CD4-positive, alpha-beta memory T cell (primary cell): ENCODE measurements around the gene ZBTB4. TPM values are rescaled to one million over a fixed set of nuclear protein-coding genes. Genes with fewer than 3 reads are reported as not detected.
"Not testable (repeated sequence)": the region's sequence is repeated elsewhere in the genome, so short reads cannot be mapped to it uniquely, and the experiment has no call there.

ENCODE experiments used
- CTCF ChIA-PET: fragments of 350-600 bp; sonication (Branson Sonifier 250); formaldehyde crosslinking; loops from one replicate; lab custom pipeline; 2021; ENCODE audit warnings: inconsistent platforms; ENCODE audit not compliant: partially characterized antibody; lab: Charles Lee
- POLR2A ChIA-PET: fragments of 350-600 bp; sonication (Branson Sonifier 250); formaldehyde crosslinking; loops from one replicate; lab custom pipeline; 2021; ENCODE audit not compliant: partially characterized antibody; lab: Charles Lee
- DNase-seq, 5 donors: peaks; one replicate each; pipeline versions ENCODE4 v3.0.0 to v3.0.0-alpha.2; 2020 to 2022; ENCODE audit warnings: mixed read lengths in 1 of 5
- H3K27ac ChIP-seq: one replicate; pipeline ENCODE4 v1.7.0; 2013; ENCODE audit warnings: low read depth, low read length
- H3K27me3 ChIP-seq: 2 replicates; pipeline ENCODE4 v1.7.0; 2013; ENCODE audit warnings: mild to moderate bottlenecking, low read length, moderate library complexity; ENCODE audit not compliant: insufficient read depth
- H3K36me3 ChIP-seq: 2 replicates; pipeline ENCODE4 v1.7.0; 2013; ENCODE audit warnings: mild to moderate bottlenecking, low read length, moderate library complexity; ENCODE audit not compliant: insufficient read depth
- H3K4me1 ChIP-seq: 2 replicates; pipeline ENCODE4 v1.7.0; 2013; ENCODE audit warnings: mild to moderate bottlenecking, low read length, moderate library complexity; ENCODE audit not compliant: insufficient read depth
- H3K4me3 ChIP-seq, 2 donors: one replicate each; pipeline ENCODE4 v1.7.0; 2013; ENCODE audit warnings: low read length in 2 of 2, mild to moderate bottlenecking in 1 of 2
- H3K9me3 ChIP-seq, 2 donors: one replicate each; pipeline ENCODE4 v1.7.0; 2013; ENCODE audit warnings: low read length in 2 of 2, control low read depth in 1 of 2; ENCODE audit not compliant: control insufficient read depth in 1 of 2
- H3K27ac Mint-ChIP-seq, 7 donors: one replicate each; pipeline ENCODE4 v1.8.0; 2020 to 2021; ENCODE audit warnings: mixed read lengths in 7 of 7, mild to moderate bottlenecking in 6 of 7, inconsistent platforms in 3 of 7, moderate library complexity in 3 of 7
- H3K27me3 Mint-ChIP-seq, 2 donors: one replicate each; pipeline ENCODE4 v1.8.0; 2020 to 2021; ENCODE audit warnings: mixed read lengths in 2 of 2
- H3K36me3 Mint-ChIP-seq, 2 donors: one replicate each; pipeline ENCODE4 v1.8.0; 2020 to 2021; ENCODE audit warnings: mixed read lengths in 2 of 2, inconsistent platforms in 1 of 2, mild to moderate bottlenecking in 1 of 2
- H3K4me1 Mint-ChIP-seq, 4 donors: one replicate each; pipeline ENCODE4 v1.8.0; 2020 to 2021; ENCODE audit warnings: mixed read lengths in 4 of 4, mild to moderate bottlenecking in 1 of 4
- H3K4me3 Mint-ChIP-seq, 8 donors: one replicate each; pipeline ENCODE4 v1.8.0; 2020 to 2021; ENCODE audit warnings: mixed read lengths in 8 of 8, mild to moderate bottlenecking in 7 of 8, moderate library complexity in 6 of 8, inconsistent platforms in 3 of 8
- H3K9me3 Mint-ChIP-seq, 8 donors: one replicate each; pipeline ENCODE4 v1.8.0; 2020 to 2021; ENCODE audit warnings: mixed read lengths in 8 of 8, mild to moderate bottlenecking in 5 of 8, inconsistent platforms in 3 of 8, moderate library complexity in 1 of 8
- intact Hi-C: fragments of 100-400 bp; cut with micrococcal nuclease; formaldehyde crosslinking; loops from one replicate; pipeline ENCODE4 v1.15.1; 2023
- polyA plus RNA-seq, 2 donors: library from polyadenylated mRNA; unstranded; fragments of 300-500 nt; fragmentation: Illumina TruSeq; gene quantifications; one replicate each; pipeline ENCODE4 v1.2.3, GENCODE V29; 2021
- total RNA-seq, 2 experiments: library from RNA; stranded (reverse); gene quantifications; one replicate each; pipeline ENCODE4 v1.2.3, GENCODE V29; 2021

ZBTB4 gene
- total and polyA plus RNA-seq, 4 experiments from 2014 or later: 4.6 to 75.7 (median 48.2) TPM

DNA sequence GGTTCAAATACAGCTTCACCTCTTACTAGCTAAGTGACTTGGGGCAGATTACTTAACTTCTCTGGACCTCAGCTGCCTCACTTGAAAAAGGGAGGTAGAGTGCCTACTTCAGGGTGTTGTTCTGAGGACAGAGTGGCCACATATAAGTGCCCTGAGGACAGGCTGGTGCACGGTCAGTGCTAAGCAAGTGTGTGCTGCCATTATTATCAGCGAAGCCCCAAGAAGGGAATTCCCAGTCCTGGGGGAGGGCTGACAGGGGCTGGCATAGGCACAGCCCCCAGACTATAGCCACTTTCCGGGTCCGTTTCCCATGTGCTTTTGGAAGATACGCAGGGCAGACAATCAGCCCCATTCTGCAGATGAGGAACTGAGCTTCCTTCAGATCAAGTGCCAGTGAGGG, 2.5 kb downstream of the ZBTB4 start:
- H3K9me3 Mint-ChIP-seq: no peaks in the 10 kb centered on the region
- H3K27ac Mint-ChIP-seq: peak overlapping the region; percentile 10 to 97 (median 92)
- Histone ChIP-seq H3K4me1 (peaks cover 54% of the 10 kb centered on the region), H3K27me3 (no peaks in the 10 kb centered on the region), H3K36me3 (no peaks in the 10 kb centered on the region), H3K27ac (no peak overlapping the region), H3K9me3 (no peaks in the 10 kb centered on the region), H3K4me3 (no peak overlapping the region)
- DNase-seq: no peak
- peak overlapping the region in 4 of 8 donors; percentile 18 to 96 (median 94) for H3K4me3 Mint-ChIP-seq
- ChIA-PET CTCF (interaction anchor here (0.6 to 4.2 kb wide), 5 partner anchors 22 to 204 kb away, joined by 3 to 28 read pairs (median 6); partner anchors contain the start of gene TMEM102), POLR2A (interaction anchor here (0.7 to 13.8 kb wide), 11 partner anchors 8 to 210 kb away, joined by 3 to 398 read pairs (median 4); partner anchors contain the start of genes FGF11, POLR2A and TMEM102)
- intact Hi-C loops: no loop called here
- peaks cover 0 to 19% of the 10 kb centered on the region in 2 donors for H3K36me3 Mint-ChIP-seq
- H3K27me3 Mint-ChIP-seq: no peaks in the 10 kb centered on the region
- peaks cover 37 to 76% (median 53%) of the 10 kb centered on the region in 4 donors for H3K4me1 Mint-ChIP-seq

DNA sequence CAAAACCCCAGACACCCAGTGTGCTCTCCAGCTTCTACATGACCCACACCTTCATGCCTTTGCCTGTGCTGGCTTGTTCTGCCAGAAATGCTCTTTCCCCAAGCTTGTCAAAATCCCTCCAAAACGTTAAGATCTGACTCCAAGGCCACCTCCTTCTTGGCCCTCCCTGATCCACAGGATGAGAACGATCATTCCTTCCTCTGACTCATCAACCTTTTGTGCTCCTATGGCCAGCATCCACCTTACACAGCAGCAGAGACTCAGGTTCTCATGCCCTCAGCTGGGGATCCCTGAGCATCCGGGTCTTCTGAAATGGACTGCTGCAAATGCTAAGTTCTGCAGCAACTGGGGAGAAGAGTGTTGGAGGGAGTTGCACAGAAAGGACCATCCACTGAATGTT, 2.9 kb downstream of the ZBTB4 start:
- Mint-ChIP-seq H3K36me3 (peaks cover 0 to 19% of the 10 kb centered on the region in 2 donors), H3K4me1 (peaks cover 39 to 76% (median 55%) of the 10 kb centered on the region in 4 donors), H3K9me3 (no peaks in the 10 kb centered on the region), H3K4me3 (peak overlapping the region in 7 of 8 donors; percentile 2 to 96 (median 57)), H3K27ac (peak overlapping the region; percentile 36 to 92 (median 76)), H3K27me3 (no peaks in the 10 kb centered on the region)
- H3K27ac ChIP-seq: no peak overlapping the region
- H3K27me3 ChIP-seq: no peaks in the 10 kb centered on the region
- peaks cover 59% of the 10 kb centered on the region for H3K4me1 ChIP-seq
- DNase-seq: no peak
- intact Hi-C loops: no loop called here
- H3K9me3 ChIP-seq: no peaks in the 10 kb centered on the region
- no peak overlapping the region for H3K4me3 ChIP-seq
- ChIA-PET CTCF (interaction anchor here (0.6 to 4.2 kb wide), 10 partner anchors 9 to 203 kb away, joined by 3 to 28 read pairs (median 3); partner anchors contain the start of gene TMEM102), POLR2A (interaction anchor here (0.6 to 13.8 kb wide), 11 partner anchors 9 to 745 kb away, joined by 3 to 398 read pairs (median 4); partner anchors contain the start of genes FGF11, POLR2A and TMEM102)
- H3K36me3 ChIP-seq: no peaks in the 10 kb centered on the region

DNA sequence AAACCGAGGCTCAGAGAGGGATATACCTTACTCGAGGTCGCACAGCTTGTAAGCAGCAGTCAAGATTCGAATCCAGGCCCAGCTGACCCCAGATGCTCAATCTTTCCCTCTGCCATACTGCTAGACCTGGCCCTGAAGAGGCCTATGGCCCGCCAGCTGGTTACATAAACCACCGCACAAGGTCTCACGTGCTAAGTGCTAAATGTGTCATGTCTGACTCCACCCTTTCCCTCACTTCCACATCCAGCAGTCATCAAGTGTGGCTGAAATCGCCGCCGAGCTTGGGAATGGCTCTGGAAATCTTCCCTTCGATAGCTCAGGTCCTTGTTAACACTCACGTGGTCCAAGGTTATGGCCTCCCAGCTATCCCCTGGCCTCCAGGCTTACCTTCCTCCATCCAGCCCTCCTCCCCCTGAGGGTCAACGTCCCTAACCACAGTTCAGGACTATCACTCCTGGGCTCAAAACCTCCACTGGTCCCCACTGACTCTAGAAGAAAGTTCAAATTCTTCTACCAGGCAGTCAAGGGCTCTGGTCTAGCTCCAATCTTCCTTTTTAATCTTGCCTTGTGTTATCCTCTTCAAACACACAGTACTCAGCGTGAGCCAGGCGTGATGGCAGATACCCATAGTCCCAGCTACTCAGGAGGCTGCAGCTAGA, 3.5 kb downstream of the ZBTB4 start:
- Mint-ChIP-seq H3K9me3 (no peaks in the 10 kb centered on the region), H3K36me3 (peaks cover 0 to 19% of the 10 kb centered on the region in 2 donors), H3K27ac (peak overlapping the region in 6 of 7 donors; percentile 36 to 92 (median 78)), H3K4me1 (peaks cover 39 to 76% (median 54%) of the 10 kb centered on the region in 4 donors), H3K4me3 (peak overlapping the region in 4 of 8 donors; percentile 56 to 96 (median 66)), H3K27me3 (no peaks in the 10 kb centered on the region)
- H3K9me3 ChIP-seq: no peaks in the 10 kb centered on the region
- no peaks in the 10 kb centered on the region for H3K36me3 ChIP-seq
- ChIA-PET CTCF (interaction anchor here (1.0 to 4.2 kb wide), 9 partner anchors 8 to 120 kb away, joined by 3 to 28 read pairs (median 3); partner anchors contain the start of gene TMEM102), POLR2A (interaction anchor here (0.6 to 13.8 kb wide), 11 partner anchors 9 to 746 kb away, joined by 3 to 398 read pairs (median 4); partner anchors contain the start of genes FGF11, POLR2A and TMEM102)
- peaks cover 58% of the 10 kb centered on the region for H3K4me1 ChIP-seq
- no peak overlapping the region for H3K27ac ChIP-seq
- no peak overlapping the region for H3K4me3 ChIP-seq
- no peak for DNase-seq
- intact Hi-C loops: no loop called here
- no peaks in the 10 kb centered on the region for H3K27me3 ChIP-seq

DNA sequence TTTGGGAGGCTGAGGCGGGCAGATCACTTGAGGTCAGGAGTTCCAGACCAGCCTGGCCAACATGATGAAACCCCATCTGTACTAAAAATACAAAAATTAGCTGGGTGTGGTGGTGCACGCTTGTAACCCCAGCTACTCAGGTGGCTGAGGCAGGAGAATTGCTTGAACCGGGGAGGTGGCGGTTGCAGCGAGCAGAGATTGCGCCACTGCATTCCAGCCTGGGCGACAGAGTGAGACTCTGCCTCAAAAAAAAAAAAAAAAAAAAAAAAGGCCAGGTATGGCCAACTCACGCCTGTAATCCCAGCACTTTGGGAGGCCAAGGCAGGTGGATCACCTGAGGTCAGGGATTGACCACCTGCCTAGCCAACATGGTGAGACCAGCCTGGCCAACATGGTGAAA, 4.7 kb downstream of the ZBTB4 start:
- ChIA-PET POLR2A (interaction anchor here (3.5 to 13.8 kb wide), 3 partner anchors 11 to 36 kb away, joined by 33 to 398 read pairs (median 138); partner anchors contain the start of genes FGF11, POLR2A and TMEM102), CTCF (interaction anchor here (0.7 to 4.2 kb wide), 3 partner anchors 19 to 86 kb away, joined by 3 to 28 read pairs (median 6); partner anchors contain the start of gene TMEM102)
- H3K36me3 ChIP-seq, H3K4me3 ChIP-seq, H3K27me3 Mint-ChIP-seq, H3K4me3 Mint-ChIP-seq, H3K9me3 Mint-ChIP-seq, H3K9me3 ChIP-seq, H3K27ac Mint-ChIP-seq, H3K27me3 ChIP-seq, DNase-seq, intact Hi-C loops, H3K27ac ChIP-seq: not testable (repeated sequence)
- peaks cover 48% of the 10 kb centered on the region for H3K4me1 ChIP-seq
- peaks cover 0 to 15% of the 10 kb centered on the region in 2 donors for H3K36me3 Mint-ChIP-seq
- H3K4me1 Mint-ChIP-seq: peaks cover 35 to 65% (median 45%) of the 10 kb centered on the region in 4 donors

DNA sequence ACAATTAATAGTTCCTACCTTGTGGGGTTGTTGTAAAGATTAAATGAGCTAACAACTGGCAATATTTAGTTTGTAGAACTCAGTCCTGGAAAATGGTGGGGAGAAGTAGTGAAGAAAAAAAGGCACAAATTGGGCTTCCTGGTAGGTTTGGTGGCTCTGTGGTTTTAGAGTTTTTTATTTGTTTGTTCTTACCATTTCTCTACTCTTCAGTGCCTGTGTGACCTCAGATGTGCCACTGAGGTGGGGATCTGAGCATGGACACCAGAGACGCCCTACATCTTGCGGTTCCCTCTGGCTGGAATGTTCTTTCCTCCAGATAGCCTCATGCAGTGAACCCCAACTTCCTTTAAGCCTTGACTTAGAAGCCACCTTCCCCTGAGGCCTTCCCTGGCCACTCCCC, 7.7 kb downstream of the ZBTB4 start:
- Histone ChIP-seq H3K9me3 (no peaks in the 10 kb centered on the region), H3K4me1 (peaks cover 31% of the 10 kb centered on the region), H3K4me3 (no peak overlapping the region), H3K27me3 (no peaks in the 10 kb centered on the region), H3K27ac (no peak overlapping the region), H3K36me3 (peaks cover 2% of the 10 kb centered on the region)
- Mint-ChIP-seq H3K36me3 (peaks cover 0 to 20% of the 10 kb centered on the region in 2 donors), H3K27me3 (no peaks in the 10 kb centered on the region), H3K9me3 (no peaks in the 10 kb centered on the region), H3K27ac (peak overlapping the region in 5 of 7 donors; percentile 15 to 71 (median 65)), H3K4me1 (peaks cover 18 to 55% (median 26%) of the 10 kb centered on the region in 4 donors), H3K4me3 (peak overlapping the region in 1 of 8 donors; percentile 26)
- no peak for DNase-seq
- ChIA-PET CTCF (no interaction called here), POLR2A (interaction anchor here (0.6 to 23.4 kb wide), 7 partner anchors 9 to 123 kb away, joined by 3 to 398 read pairs (median 3); partner anchors contain the start of genes POLR2A, SLC35G6, TMEM102 and ZBTB4)
- intact Hi-C loops: no loop called here

DNA sequence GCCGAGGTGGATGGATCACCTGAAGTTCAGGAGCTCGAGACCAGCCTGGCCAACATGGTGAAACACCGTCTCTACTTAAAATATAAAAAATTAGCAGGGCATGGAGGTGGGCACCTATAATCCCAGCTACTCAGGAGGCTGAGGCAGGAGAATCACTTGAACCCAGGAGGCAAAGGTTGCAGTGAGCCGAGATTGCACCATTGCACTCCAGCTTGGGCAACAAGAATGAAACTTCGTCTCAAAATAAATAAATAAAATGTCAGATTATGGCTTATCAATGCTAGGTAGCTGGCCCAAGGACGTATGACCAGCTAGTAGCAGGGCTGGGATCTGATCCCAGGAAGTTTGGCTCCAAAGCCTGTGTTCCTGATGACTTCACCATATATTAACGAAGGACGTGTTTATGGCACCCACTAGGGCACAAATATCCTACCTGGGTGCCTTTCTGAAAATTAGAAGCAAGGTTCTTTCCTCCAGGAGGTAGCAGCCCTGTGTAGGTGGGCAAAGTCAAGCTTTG, 8.9 kb downstream of the ZBTB4 start:
- H3K9me3 Mint-ChIP-seq, H3K4me3 ChIP-seq, H3K27me3 Mint-ChIP-seq, H3K27ac ChIP-seq, intact Hi-C loops, H3K27me3 ChIP-seq, H3K9me3 ChIP-seq, CTCF ChIA-PET, DNase-seq, H3K4me3 Mint-ChIP-seq, H3K36me3 ChIP-seq: not testable (repeated sequence)
- POLR2A ChIA-PET: interaction anchor here (1.1 to 23.4 kb wide), 4 partner anchors 11 to 44 kb away, joined by 3 to 398 read pairs (median 4); partner anchors contain the start of genes POLR2A, SLC35G6, TMEM102 and ZBTB4
- Mint-ChIP-seq H3K36me3 (peaks cover 2 to 17% of the 10 kb centered on the region in 2 donors), H3K4me1 (peaks cover 8 to 43% (median 14%) of the 10 kb centered on the region in 4 donors), H3K27ac (peak overlapping the region in 3 of 7 donors; percentile 16 to 66 (median 29))
- H3K4me1 ChIP-seq: peaks cover 18% of the 10 kb centered on the region
